Osteoblast (primary cell): ENCODE measurements around the gene RNF186. TPM values are rescaled to one million over a fixed set of nuclear protein-coding genes. Genes with fewer than 3 reads are reported as not detected.

ENCODE experiments used
- DNase-seq: peaks from one replicate; pipeline ENCODE4 v3.0.0; 2011; ENCODE audit warnings: low spot score, mixed read lengths; ENCODE audit not compliant: insufficient read length; ENCODE audit errors: missing footprints
- H2AFZ ChIP-seq: 2 replicates; pipeline ENCODE4 v1.6.0; 2011; ENCODE audit warnings: mild to moderate bottlenecking, low read length
- H3K27ac ChIP-seq: 2 replicates; pipeline ENCODE4 v1.5.1; 2011; ENCODE audit warnings: mild to moderate bottlenecking, low read depth, low read length, moderate library complexity
- H3K27me3 ChIP-seq: 2 replicates; pipeline ENCODE4 v1.6.0; 2012; ENCODE audit warnings: mild to moderate bottlenecking, control low read depth, inconsistent platforms, low read length, moderate library complexity; ENCODE audit not compliant: insufficient read depth
- H3K36me3 ChIP-seq: 2 replicates; pipeline ENCODE4 v1.5.1; 2011; ENCODE audit warnings: mild to moderate bottlenecking, low read length, control low read depth, moderate library complexity; ENCODE audit not compliant: insufficient read depth
- H3K4me1 ChIP-seq: 2 replicates; pipeline ENCODE4 v1.5.1; 2011; ENCODE audit warnings: mild to moderate bottlenecking, low read length, control low read depth, moderate library complexity; ENCODE audit not compliant: insufficient read depth
- H3K4me2 ChIP-seq: 2 replicates; pipeline ENCODE4 v1.6.0; 2011; ENCODE audit warnings: mild to moderate bottlenecking, low read length; ENCODE audit not compliant: insufficient read depth
- H3K4me3 ChIP-seq: fragments of 200-600 bp; sonication (generic); 3 replicates; pipeline ENCODE4 v1.5.1; 2012; ENCODE audit warnings: mild to moderate bottlenecking, low read length, inconsistent platforms; ENCODE audit not compliant: insufficient read depth
- H3K79me2 ChIP-seq: 2 replicates; pipeline ENCODE4 v1.6.0; 2012; ENCODE audit warnings: mild to moderate bottlenecking, low read length, control low read depth, inconsistent platforms; ENCODE audit not compliant: insufficient read depth
- H3K9me3 ChIP-seq: 2 replicates; pipeline ENCODE4 v1.5.1; 2011; ENCODE audit warnings: low read depth, low read length, control low read depth
- H4K20me1 ChIP-seq: 2 replicates; pipeline ENCODE4 v1.6.0; 2012; ENCODE audit warnings: mild to moderate bottlenecking, low read length, control low read depth; ENCODE audit not compliant: insufficient read depth
- total RNA-seq: library from RNA; depleted of rRNA; stranded (reverse); fragments of >200 nt; gene quantifications from 2 replicates; pipeline ENCODE4 v1.2.3, GENCODE V29; 2012
- TF ChIP-seq, protein P1 (sequence below): IDR thresholded peaks from 2 replicates; pipeline ENCODE4 v1.5.1; 2011; ENCODE audit warnings: mild to moderate bottlenecking, low read depth, low read length, moderate library complexity; ENCODE audit errors: extremely low read depth

The RNF186 gene
- total RNA-seq, 1 donor, result not detected

DNA sequence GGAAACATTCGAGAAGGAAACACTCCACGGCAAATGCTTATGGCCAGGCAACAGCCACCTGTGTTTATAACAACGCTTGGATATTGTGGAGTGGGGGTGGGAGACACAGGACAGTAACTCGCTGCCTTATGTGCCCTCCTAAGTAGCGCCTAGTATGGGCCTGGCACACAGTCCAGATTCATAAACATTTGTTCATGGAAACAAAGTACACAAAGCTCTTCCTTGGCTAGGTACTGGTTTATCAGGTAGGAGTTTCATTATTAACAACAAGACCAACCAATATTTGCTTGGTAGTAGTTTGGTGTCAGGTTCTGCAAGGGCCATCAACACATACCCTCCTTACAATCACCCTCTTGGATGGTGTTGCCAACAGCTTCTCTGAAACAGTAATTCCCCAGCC is 38.8 kb downstream of the RNF186 start:
- Histone ChIP-seq H2AFZ (no peak overlapping the region), H3K4me3 (no peak overlapping the region), H3K36me3 (peaks cover 18% of the 10 kb centered on the region), H3K27ac (no peak overlapping the region), H3K4me1 (peaks cover 4% of the 10 kb centered on the region), H3K9me3 (no peaks in the 10 kb centered on the region), H4K20me1 (no peaks in the 10 kb centered on the region), H3K27me3 (no peaks in the 10 kb centered on the region), H3K79me2 (no peaks in the 10 kb centered on the region), H3K4me2 (no peak overlapping the region)
- DNase-seq, result no peak
- TF ChIP-seq, protein P1, sequence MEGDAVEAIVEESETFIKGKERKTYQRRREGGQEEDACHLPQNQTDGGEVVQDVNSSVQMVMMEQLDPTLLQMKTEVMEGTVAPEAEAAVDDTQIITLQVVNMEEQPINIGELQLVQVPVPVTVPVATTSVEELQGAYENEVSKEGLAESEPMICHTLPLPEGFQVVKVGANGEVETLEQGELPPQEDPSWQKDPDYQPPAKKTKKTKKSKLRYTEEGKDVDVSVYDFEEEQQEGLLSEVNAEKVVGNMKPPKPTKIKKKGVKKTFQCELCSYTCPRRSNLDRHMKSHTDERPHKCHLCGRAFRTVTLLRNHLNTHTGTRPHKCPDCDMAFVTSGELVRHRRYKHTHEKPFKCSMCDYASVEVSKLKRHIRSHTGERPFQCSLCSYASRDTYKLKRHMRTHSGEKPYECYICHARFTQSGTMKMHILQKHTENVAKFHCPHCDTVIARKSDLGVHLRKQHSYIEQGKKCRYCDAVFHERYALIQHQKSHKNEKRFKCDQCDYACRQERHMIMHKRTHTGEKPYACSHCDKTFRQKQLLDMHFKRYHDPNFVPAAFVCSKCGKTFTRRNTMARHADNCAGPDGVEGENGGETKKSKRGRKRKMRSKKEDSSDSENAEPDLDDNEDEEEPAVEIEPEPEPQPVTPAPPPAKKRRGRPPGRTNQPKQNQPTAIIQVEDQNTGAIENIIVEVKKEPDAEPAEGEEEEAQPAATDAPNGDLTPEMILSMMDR, result no peak

DNA sequence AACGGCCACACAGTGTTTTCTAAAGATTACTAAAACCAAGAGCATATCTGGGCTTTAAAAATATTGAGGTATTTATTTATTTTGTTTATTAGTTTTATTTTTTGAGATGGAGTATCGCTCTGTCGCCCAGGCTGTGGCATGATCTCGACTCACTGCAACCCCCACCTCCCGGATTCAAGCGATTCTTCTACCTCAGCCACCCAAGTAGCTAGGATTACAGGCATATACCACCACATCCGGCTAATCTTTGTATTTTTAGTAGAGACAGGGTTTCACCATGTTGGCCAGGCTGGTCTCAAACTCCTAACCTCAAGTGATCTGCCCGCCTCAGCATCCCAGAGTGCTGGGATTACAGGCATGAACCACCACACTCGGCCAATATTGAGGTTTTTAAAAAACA is 39.3 kb downstream of the RNF186 start:
- H3K27ac ChIP-seq, result no peak overlapping the region
- H3K36me3 ChIP-seq, result peaks cover 18% of the 10 kb centered on the region
- TF ChIP-seq, protein P1, result no peak
- H3K9me3 ChIP-seq, result no peaks in the 10 kb centered on the region
- no peak for DNase-seq
- no peak overlapping the region for H2AFZ ChIP-seq
- no peak overlapping the region for H3K4me3 ChIP-seq
- no peak overlapping the region for H3K4me2 ChIP-seq
- no peaks in the 10 kb centered on the region for H4K20me1 ChIP-seq
- H3K79me2 ChIP-seq, result no peaks in the 10 kb centered on the region
- H3K27me3 ChIP-seq, result no peaks in the 10 kb centered on the region
- H3K4me1 ChIP-seq, result peaks cover 4% of the 10 kb centered on the region

DNA sequence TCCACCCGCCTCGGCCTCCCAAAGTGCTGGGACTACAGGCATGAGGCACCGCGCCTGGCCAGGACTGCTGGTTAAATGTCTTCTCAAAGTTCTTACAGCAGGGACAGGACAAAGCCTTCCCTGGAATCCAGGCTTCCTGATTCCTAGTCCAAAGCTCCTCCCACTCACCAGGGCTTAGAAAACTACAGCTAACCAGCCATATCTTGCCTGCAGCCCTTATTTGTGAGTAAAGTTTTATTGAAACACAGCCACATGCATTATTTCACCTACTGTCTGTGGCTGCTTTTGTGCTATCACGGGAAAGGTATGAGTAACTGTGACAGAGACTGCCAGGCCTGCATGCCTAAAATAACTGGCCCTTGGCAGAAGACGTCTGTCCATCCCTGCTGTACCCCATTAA is 39.8 kb downstream of the RNF186 start:
- Histone ChIP-seq H2AFZ (peak overlapping the region; percentile 25), H3K4me3 (no peak overlapping the region), H3K27me3 (no peaks in the 10 kb centered on the region), H3K36me3 (peaks cover 21% of the 10 kb centered on the region), H3K27ac (no peak overlapping the region), H3K4me2 (no peak overlapping the region), H3K79me2 (no peaks in the 10 kb centered on the region), H3K9me3 (no peaks in the 10 kb centered on the region), H4K20me1 (no peaks in the 10 kb centered on the region), H3K4me1 (peaks cover 4% of the 10 kb centered on the region)
- DNase-seq, result no peak
- TF ChIP-seq, protein P1, result no peak

DNA sequence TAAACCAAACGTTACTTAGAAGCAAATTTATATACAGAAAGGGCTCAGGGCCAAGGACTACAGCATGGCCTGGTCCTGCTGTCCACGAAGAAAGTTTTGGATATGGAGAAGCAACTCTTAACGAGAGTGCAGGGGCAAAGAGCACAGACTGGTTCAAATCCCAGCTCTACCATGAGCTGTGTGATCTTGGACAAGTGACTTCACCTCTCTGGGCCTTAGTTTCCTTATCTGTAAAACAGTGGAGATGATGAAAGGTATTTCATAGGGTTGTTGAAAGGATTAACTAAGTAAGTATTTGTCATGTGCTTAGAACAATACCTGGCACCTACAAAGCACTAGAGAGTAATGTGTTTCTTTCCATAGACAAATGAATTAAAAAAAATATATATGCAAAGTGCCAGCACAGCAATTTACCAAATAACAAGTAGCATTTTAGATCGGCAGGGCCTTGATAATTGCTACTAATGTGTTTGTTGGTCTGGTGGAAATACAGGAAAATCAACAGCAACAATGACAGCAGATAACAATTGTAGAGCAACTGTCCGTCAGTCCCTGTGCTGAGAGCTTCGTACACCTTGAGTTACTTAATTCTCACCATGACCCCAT is 40.8 kb downstream of the RNF186 start:
- H2AFZ ChIP-seq, result no peak overlapping the region

More for the DNA sequence above, 40.8 kb downstream of the RNF186 start:
- no peak for DNase-seq
- Histone ChIP-seq H3K4me2 (no peak overlapping the region), H3K27me3 (no peaks in the 10 kb centered on the region), H4K20me1 (no peaks in the 10 kb centered on the region), H3K36me3 (peaks cover 12% of the 10 kb centered on the region), H3K4me3 (no peak overlapping the region), H3K27ac (no peak overlapping the region), H3K79me2 (no peaks in the 10 kb centered on the region), H3K9me3 (no peaks in the 10 kb centered on the region), H3K4me1 (peaks cover 7% of the 10 kb centered on the region)
- TF ChIP-seq, protein P1, result no peak
